Measurements from ENCODE around the gene TMEM135.

Gene TMEM135

GRCh38 chr11:87324817-87325489 lies 287.2 kb downstream of the TMEM135 start:
- TF ChIP-seq, protein P1, sequence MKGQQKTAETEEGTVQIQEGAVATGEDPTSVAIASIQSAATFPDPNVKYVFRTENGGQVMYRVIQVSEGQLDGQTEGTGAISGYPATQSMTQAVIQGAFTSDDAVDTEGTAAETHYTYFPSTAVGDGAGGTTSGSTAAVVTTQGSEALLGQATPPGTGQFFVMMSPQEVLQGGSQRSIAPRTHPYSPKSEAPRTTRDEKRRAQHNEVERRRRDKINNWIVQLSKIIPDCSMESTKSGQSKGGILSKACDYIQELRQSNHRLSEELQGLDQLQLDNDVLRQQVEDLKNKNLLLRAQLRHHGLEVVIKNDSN (IDR thresholded peaks at IDR 0.05): no peak

DNA sequence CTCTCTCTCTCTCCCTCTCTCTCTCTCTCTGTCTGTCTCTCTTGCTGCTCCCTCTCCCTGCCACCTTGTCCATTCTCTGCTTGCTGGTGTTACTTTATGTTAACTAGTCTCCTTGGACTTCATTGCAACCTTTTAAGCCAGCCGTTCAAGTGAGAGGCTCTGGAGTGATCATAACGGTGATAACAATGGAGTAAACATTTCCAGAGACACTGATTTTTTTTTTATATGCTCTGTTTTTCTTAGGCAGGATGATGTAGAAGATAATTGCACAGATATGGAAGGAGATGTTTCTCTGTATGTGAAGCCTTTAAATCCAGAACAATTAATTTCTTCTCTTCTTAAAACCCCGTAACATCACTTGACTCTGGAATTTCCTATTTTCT lies 287.7 kb downstream of the TMEM135 start:
- TF ChIP-seq, protein P2, sequence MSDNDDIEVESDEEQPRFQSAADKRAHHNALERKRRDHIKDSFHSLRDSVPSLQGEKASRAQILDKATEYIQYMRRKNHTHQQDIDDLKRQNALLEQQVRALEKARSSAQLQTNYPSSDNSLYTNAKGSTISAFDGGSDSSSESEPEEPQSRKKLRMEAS (IDR thresholded peaks at IDR 0.05): no peak
- TF ChIP-seq, protein P3, sequence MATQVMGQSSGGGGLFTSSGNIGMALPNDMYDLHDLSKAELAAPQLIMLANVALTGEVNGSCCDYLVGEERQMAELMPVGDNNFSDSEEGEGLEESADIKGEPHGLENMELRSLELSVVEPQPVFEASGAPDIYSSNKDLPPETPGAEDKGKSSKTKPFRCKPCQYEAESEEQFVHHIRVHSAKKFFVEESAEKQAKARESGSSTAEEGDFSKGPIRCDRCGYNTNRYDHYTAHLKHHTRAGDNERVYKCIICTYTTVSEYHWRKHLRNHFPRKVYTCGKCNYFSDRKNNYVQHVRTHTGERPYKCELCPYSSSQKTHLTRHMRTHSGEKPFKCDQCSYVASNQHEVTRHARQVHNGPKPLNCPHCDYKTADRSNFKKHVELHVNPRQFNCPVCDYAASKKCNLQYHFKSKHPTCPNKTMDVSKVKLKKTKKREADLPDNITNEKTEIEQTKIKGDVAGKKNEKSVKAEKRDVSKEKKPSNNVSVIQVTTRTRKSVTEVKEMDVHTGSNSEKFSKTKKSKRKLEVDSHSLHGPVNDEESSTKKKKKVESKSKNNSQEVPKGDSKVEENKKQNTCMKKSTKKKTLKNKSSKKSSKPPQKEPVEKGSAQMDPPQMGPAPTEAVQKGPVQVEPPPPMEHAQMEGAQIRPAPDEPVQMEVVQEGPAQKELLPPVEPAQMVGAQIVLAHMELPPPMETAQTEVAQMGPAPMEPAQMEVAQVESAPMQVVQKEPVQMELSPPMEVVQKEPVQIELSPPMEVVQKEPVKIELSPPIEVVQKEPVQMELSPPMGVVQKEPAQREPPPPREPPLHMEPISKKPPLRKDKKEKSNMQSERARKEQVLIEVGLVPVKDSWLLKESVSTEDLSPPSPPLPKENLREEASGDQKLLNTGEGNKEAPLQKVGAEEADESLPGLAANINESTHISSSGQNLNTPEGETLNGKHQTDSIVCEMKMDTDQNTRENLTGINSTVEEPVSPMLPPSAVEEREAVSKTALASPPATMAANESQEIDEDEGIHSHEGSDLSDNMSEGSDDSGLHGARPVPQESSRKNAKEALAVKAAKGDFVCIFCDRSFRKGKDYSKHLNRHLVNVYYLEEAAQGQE (IDR thresholded peaks at IDR 0.05; ENCODE audit: low read depth): no peak
- TF ChIP-seq ZBTB7A (IDR thresholded peaks at IDR 0.05; ENCODE audit: low read depth) (no peak), EP300 (IDR thresholded peaks at IDR 0.05; ENCODE audit: borderline replicate concordance) (no peak), EGR1 (IDR thresholded peaks at IDR 0.05) (no peak), FOXM1 (IDR thresholded peaks at IDR 0.05; ENCODE audit: borderline replicate concordance, low read depth) (no peak), TCF12 (IDR thresholded peaks at IDR 0.05; ENCODE audit: low read depth) (no peak), TEAD4 (IDR thresholded peaks at IDR 0.05) (no peak), YY1 (IDR thresholded peaks at IDR 0.05; ENCODE audit: low read depth) (no peak), NFIC (IDR thresholded peaks at IDR 0.05) (no peak), RAD21 (IDR thresholded peaks at IDR 0.05; ENCODE audit: low read depth) (no peak), CEBPB (IDR thresholded peaks at IDR 0.05) (no peak)
- TF ChIP-seq, protein P1 (IDR thresholded peaks at IDR 0.05): no peak

DNA sequence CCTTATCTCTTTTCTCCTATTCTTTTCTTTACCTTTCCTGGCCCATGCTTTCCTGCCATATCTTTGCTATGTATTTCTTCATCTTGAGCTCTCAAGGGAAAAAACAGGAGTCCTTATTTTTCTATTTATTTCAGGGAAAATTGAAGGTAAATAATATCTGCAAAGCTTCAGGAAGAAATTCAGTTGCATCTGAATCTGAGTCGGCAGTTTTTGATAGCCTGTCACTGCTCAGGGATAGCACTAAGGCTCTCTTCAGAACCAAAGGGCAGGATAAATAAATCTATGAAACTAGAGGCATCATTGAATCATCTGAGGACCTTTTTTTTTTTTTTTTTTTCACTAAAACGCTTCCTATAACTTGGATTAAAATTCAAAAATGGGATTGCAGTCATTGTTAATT lies 288.9 kb downstream of the TMEM135 start:
- no peak for TF ChIP-seq RAD21 (IDR thresholded peaks at IDR 0.05; ENCODE audit: low read depth)
- TF ChIP-seq EP300 (IDR thresholded peaks at IDR 0.05; ENCODE audit: borderline replicate concordance): no peak
- TF ChIP-seq, protein P2 (IDR thresholded peaks at IDR 0.05): no peak
- no peak for TF ChIP-seq TEAD4 (IDR thresholded peaks at IDR 0.05)
- TF ChIP-seq FOXM1 (IDR thresholded peaks at IDR 0.05; ENCODE audit: borderline replicate concordance, low read depth): no peak
- no peak for TF ChIP-seq TCF12 (IDR thresholded peaks at IDR 0.05; ENCODE audit: low read depth)
- no peak for TF ChIP-seq CREB1 (IDR thresholded peaks at IDR 0.05; ENCODE audit: low read depth)
- no peak for TF ChIP-seq ZBTB7A (IDR thresholded peaks at IDR 0.05; ENCODE audit: low read depth)
- TF ChIP-seq TAF1 (IDR thresholded peaks at IDR 0.05; ENCODE audit: low read depth): no peak
- no peak for TF ChIP-seq YY1 (IDR thresholded peaks at IDR 0.05; ENCODE audit: low read depth)
- TF ChIP-seq, protein P1 (IDR thresholded peaks at IDR 0.05): no peak
- TF ChIP-seq, protein P3 (IDR thresholded peaks at IDR 0.05; ENCODE audit: low read depth): no peak
- no peak for TF ChIP-seq CEBPB (IDR thresholded peaks at IDR 0.05)
- TF ChIP-seq NFIC (IDR thresholded peaks at IDR 0.05): no peak
- no peak for TF ChIP-seq EGR1 (IDR thresholded peaks at IDR 0.05)

DNA sequence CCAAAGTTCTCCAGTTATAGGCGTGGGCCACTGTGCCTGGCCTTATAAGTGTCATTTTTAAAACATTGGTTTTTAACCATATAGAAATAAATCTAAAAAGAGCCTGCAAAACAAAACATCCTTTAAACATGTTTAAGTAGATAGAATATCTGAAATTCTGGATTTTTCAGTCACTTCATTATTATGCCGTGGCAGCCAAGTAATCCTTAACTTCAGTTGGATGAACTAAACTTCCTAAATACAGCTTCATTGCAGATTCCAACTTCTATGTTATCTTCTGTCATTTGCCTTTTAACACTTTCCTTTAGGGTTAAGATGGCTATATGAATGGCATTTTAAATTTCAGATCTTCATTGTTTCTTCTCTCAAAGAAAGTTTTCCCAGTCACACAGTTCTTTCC lies 291.4 kb downstream of the TMEM135 start:
- TF ChIP-seq TAF1 (IDR thresholded peaks at IDR 0.05; ENCODE audit: low read depth) (no peak), CEBPB (IDR thresholded peaks at IDR 0.05) (no peak), RAD21 (IDR thresholded peaks at IDR 0.05; ENCODE audit: low read depth) (no peak), NFIC (IDR thresholded peaks at IDR 0.05) (no peak), TCF12 (IDR thresholded peaks at IDR 0.05; ENCODE audit: low read depth) (no peak), YY1 (IDR thresholded peaks at IDR 0.05; ENCODE audit: low read depth) (no peak), EP300 (IDR thresholded peaks at IDR 0.05; ENCODE audit: borderline replicate concordance) (no peak), TEAD4 (IDR thresholded peaks at IDR 0.05) (no peak), ZBTB7A (IDR thresholded peaks at IDR 0.05; ENCODE audit: low read depth) (no peak), FOXM1 (IDR thresholded peaks at IDR 0.05; ENCODE audit: borderline replicate concordance, low read depth) (no peak)
- TF ChIP-seq, protein P3 (IDR thresholded peaks at IDR 0.05; ENCODE audit: low read depth): no peak
